ENCODE measurements around the gene PIEZO2.

The PIEZO2 gene

GRCh38 chr18:10973567-10974203 is 175.7 kb downstream of the PIEZO2 start (continued):
- TF ChIP-seq ZBTB6 (tag by site-specific recombination; IDR thresholded peaks at IDR 0.05) (no peak), WT1 (tag by site-specific recombination; IDR thresholded peaks at IDR 0.05) (no peak), PRDM6 (tag by site-specific recombination; IDR thresholded peaks at IDR 0.05) (no peak)

GRCh38 chr18:10971717-10972116 is 177.7 kb downstream of the PIEZO2 start:
- Histone ChIP-seq H3K27ac (ENCODE audit: extremely low read depth, low read depth, low read length) (no peak overlapping the region), H3K36me3 (ENCODE audit: control insufficient read depth in 2 of 2, insufficient read depth in 1 of 2, low read length in 2 of 2) (no peaks in the 10 kb centered on the region), H3K4me1 (ENCODE audit: control insufficient read depth, insufficient read depth, low read length) (no peaks in the 10 kb centered on the region), H3K9me3 (ENCODE audit: control insufficient read depth, insufficient read depth, low read depth, low read length) (no peaks in the 10 kb centered on the region), H3K4me3 (ENCODE audit: low read depth, low read length) (no peak overlapping the region)
- ChIA-PET CTCF (no interaction called here), POLR2A (no interaction called here)
- TF ChIP-seq ZNF155 (tag by site-specific recombination; IDR thresholded peaks at IDR 0.05) (no peak), EGR2 (tag by site-specific recombination; IDR thresholded peaks at IDR 0.05; ENCODE audit: low read depth) (no peak), ZNF394 (tag by site-specific recombination; IDR thresholded peaks at IDR 0.05; ENCODE audit: borderline replicate concordance) (no peak), ZNF629 (tag by site-specific recombination; IDR thresholded peaks at IDR 0.05) (no peak), ZNF600 (tag by site-specific recombination; IDR thresholded peaks at IDR 0.05) (no peak), ZNF677 (tag by site-specific recombination; IDR thresholded peaks at IDR 0.05) (no peak)

- ChIA-PET POLR2A (no interaction called here), CTCF (interaction anchor here (1.0 to 2.1 kb wide), 2 partner anchors 76 to 189 kb away, joined by 4 to 7 read pairs; no protein-coding TSS in a partner anchor)
- Histone ChIP-seq H3K4me3 (ENCODE audit: low read depth, low read length) (no peak overlapping the region), H3K27ac (ENCODE audit: extremely low read depth, low read depth, low read length) (no peak overlapping the region), H3K36me3 (ENCODE audit: control insufficient read depth in 2 of 2, insufficient read depth in 1 of 2, low read length in 2 of 2) (no peaks in the 10 kb centered on the region), H3K9me3 (ENCODE audit: control insufficient read depth, insufficient read depth, low read depth, low read length) (no peaks in the 10 kb centered on the region), H3K4me1 (ENCODE audit: control insufficient read depth, insufficient read depth, low read length) (no peaks in the 10 kb centered on the region)
- TF ChIP-seq ZNF701 (tag by site-specific recombination; IDR thresholded peaks at IDR 0.05) (no peak), ZNF621 (tag by site-specific recombination; IDR thresholded peaks at IDR 0.05) (no peak), SP3 (tag by site-specific recombination; IDR thresholded peaks at IDR 0.05) (no peak), ZNF335 (tag by site-specific recombination; conservative IDR thresholded peaks at IDR 0.05) (no peak), ZFP69B (tag by site-specific recombination; IDR thresholded peaks at IDR 0.05) (no peak), ZNF529 (tag by site-specific recombination; IDR thresholded peaks at IDR 0.05; ENCODE audit: insufficient replicate concordance) (no peak), ZNF792 (tag by site-specific recombination; IDR thresholded peaks at IDR 0.05) (no peak), ZBTB26 (tag by site-specific recombination; optimal IDR thresholded peaks at IDR 0.05) (no peak), ZNF776 (tag by site-specific recombination; IDR thresholded peaks at IDR 0.05; ENCODE audit: borderline replicate concordance) (no peak), ZNF112 (tag by site-specific recombination; IDR thresholded peaks at IDR 0.05) (no peak), ZNF169 (tag by site-specific recombination; IDR thresholded peaks at IDR 0.05) (no peak), GLI4 (tag by site-specific recombination; IDR thresholded peaks at IDR 0.05) (no peak), ZSCAN23 (tag by site-specific recombination; IDR thresholded peaks at IDR 0.05) (no peak), ZBTB11 (tag by site-specific recombination; conservative IDR thresholded peaks at IDR 0.05; ENCODE audit: low read depth) (no peak), SCRT2 (tag by site-specific recombination; IDR thresholded peaks at IDR 0.05) (no peak), PBX3 (CRISPR knock-in tag; IDR thresholded peaks at IDR 0.05) (no peak)
These were observed 184.2 kb downstream of the PIEZO2 start for GRCh38 chr18:10965119-10965518.
